Mesothelial cell of epicardium (in vitro differentiated cells): Measurements from ENCODE around the gene LYPD3. TPM values are rescaled to one million over a fixed set of nuclear protein-coding genes. Genes with fewer than 3 reads are reported as not detected.

Experiments
- DNase-seq, 2 experiments: peaks; one replicate each; pipeline ENCODE4 v3.0.0; 2021; ENCODE audit warnings: low spot score in 2 of 2; ENCODE audit not compliant: unreplicated experiment in 2 of 2
- H3K27ac Mint-ChIP-seq: 2 replicates; pipeline ENCODE4 v1.8.0; 2021; ENCODE audit warnings: mixed read lengths
- H3K27me3 Mint-ChIP-seq: 2 replicates; pipeline ENCODE4 v1.8.0; 2021; ENCODE audit warnings: low read depth, mixed read lengths
- H3K36me3 Mint-ChIP-seq: 2 replicates; pipeline ENCODE4 v1.8.0; 2021; ENCODE audit warnings: mixed read lengths
- H3K4me1 Mint-ChIP-seq: 2 replicates; pipeline ENCODE4 v1.8.0; 2021; ENCODE audit warnings: mixed read lengths
- H3K4me3 Mint-ChIP-seq: 2 replicates; pipeline ENCODE4 v1.8.0; 2021; ENCODE audit warnings: mild to moderate bottlenecking, moderate library complexity, mixed read lengths
- H3K9me3 Mint-ChIP-seq: 2 replicates; pipeline ENCODE4 v1.8.0; 2021; ENCODE audit warnings: mixed read lengths
- CTCF ChIP-seq: fragments of 200-600 bp; sonication (generic); IDR thresholded peaks from one replicate; pipeline ENCODE4 v1.5.0; 2021; ENCODE audit warnings: antibody characterized with exemption; ENCODE audit not compliant: unreplicated experiment
- total RNA-seq: library from RNA; stranded (reverse); gene quantifications from 3 replicates; pipeline ENCODE4 v1.2.1, GENCODE V29; 2021

LYPD3 gene
- total RNA-seq, 1 donor from 2014 or later, result 3.4 TPM

- Mint-ChIP-seq H3K27ac (no peak overlapping the region), H3K4me3 (no peak overlapping the region), H3K27me3 (no peaks in the 10 kb centered on the region)
These were observed 25.4 kb upstream of the LYPD3 start for GRCh38 chr19:43490759-43491158.

GRCh38 chr19:43489979-43490599 is 24.7 kb upstream of the LYPD3 start:
- no peak overlapping the region for H3K4me3 Mint-ChIP-seq
- H3K36me3 Mint-ChIP-seq, result peaks cover 11% of the 10 kb centered on the region
- H3K27ac Mint-ChIP-seq, result no peak overlapping the region
- H3K4me1 Mint-ChIP-seq, result no peaks in the 10 kb centered on the region
- no peaks in the 10 kb centered on the region for H3K27me3 Mint-ChIP-seq
- TF ChIP-seq CTCF, result no peak
- H3K9me3 Mint-ChIP-seq, result no peaks in the 10 kb centered on the region
- no peak for DNase-seq

More at GRCh38 chr19:43490759-43491158, 25.4 kb upstream of the LYPD3 start:
- no peaks in the 10 kb centered on the region for H3K4me1 Mint-ChIP-seq
- no peak for DNase-seq
- peaks cover 14% of the 10 kb centered on the region for H3K36me3 Mint-ChIP-seq
- TF ChIP-seq CTCF, result no peak
- H3K9me3 Mint-ChIP-seq, result no peaks in the 10 kb centered on the region

GRCh38 chr19:43489310-43489709 is 23.9 kb upstream of the LYPD3 start:
- Mint-ChIP-seq H3K27me3 (no peaks in the 10 kb centered on the region), H3K4me3 (no peak overlapping the region), H3K9me3 (no peaks in the 10 kb centered on the region), H3K4me1 (no peaks in the 10 kb centered on the region), H3K36me3 (peaks cover 8% of the 10 kb centered on the region), H3K27ac (no peak overlapping the region)
- no peak for DNase-seq
- TF ChIP-seq CTCF, result no peak

GRCh38 chr19:43488179-43488578 is 22.8 kb upstream of the LYPD3 start:
- no peak for TF ChIP-seq CTCF
- H3K36me3 Mint-ChIP-seq, result peaks cover 4% of the 10 kb centered on the region
- H3K9me3 Mint-ChIP-seq, result no peaks in the 10 kb centered on the region
- no peaks in the 10 kb centered on the region for H3K4me1 Mint-ChIP-seq
- H3K27me3 Mint-ChIP-seq, result no peaks in the 10 kb centered on the region
- H3K27ac Mint-ChIP-seq, result no peak overlapping the region
- DNase-seq, result no peak
- H3K4me3 Mint-ChIP-seq, result no peak overlapping the region

GRCh38 chr19:43486412-43486811 is 21.0 kb upstream of the LYPD3 start:
- no peak for DNase-seq
- Mint-ChIP-seq H3K9me3 (no peaks in the 10 kb centered on the region), H3K4me1 (no peaks in the 10 kb centered on the region), H3K36me3 (peaks cover 6% of the 10 kb centered on the region), H3K27me3 (no peaks in the 10 kb centered on the region), H3K27ac (no peak overlapping the region), H3K4me3 (no peak overlapping the region)
- no peak for TF ChIP-seq CTCF

- no peak overlapping the region for H3K27ac Mint-ChIP-seq
- no peaks in the 10 kb centered on the region for H3K4me1 Mint-ChIP-seq
- TF ChIP-seq CTCF, result no peak
- no peak for DNase-seq
- H3K27me3 Mint-ChIP-seq, result no peaks in the 10 kb centered on the region
- peaks cover 6% of the 10 kb centered on the region for H3K36me3 Mint-ChIP-seq
- no peaks in the 10 kb centered on the region for H3K9me3 Mint-ChIP-seq
- H3K4me3 Mint-ChIP-seq, result no peak overlapping the region
These were observed 20.5 kb upstream of the LYPD3 start for GRCh38 chr19:43485951-43486350.
